HG02981 (cell line): Measurements from ENCODE around the gene VAV1.
"Not testable (repeated sequence)": the region's sequence is repeated elsewhere in the genome, so short reads cannot be mapped to it uniquely, and the experiment has no call there.

Source experiments
- ATAC-seq: cut with Tn5 transposase; IDR thresholded peaks from one replicate; pipeline ENCODE4 v1.9.1; 2021; ENCODE audit warnings: mild to moderate bottlenecking, moderate library complexity; ENCODE audit not compliant: unreplicated experiment

VAV1 gene

DNA sequence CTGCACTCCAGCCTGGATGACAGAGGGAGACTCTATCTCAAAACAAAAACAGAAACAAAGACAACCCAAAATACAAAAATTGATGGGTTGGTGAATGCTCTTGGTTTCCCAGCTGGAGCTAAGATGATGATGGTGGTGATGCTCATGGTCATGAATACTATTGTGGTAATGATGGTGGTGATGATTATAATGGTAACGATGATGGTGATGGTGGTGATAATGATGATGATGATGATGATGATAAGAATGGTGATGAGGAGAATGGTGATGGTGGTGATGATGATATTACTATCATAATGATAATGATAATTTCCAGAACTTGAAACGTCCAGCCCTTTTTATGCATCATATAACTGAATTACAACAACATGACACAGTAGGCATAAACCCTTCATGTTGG is 40.1 kb downstream of the VAV1 start:
- no peak for ATAC-seq

DNA sequence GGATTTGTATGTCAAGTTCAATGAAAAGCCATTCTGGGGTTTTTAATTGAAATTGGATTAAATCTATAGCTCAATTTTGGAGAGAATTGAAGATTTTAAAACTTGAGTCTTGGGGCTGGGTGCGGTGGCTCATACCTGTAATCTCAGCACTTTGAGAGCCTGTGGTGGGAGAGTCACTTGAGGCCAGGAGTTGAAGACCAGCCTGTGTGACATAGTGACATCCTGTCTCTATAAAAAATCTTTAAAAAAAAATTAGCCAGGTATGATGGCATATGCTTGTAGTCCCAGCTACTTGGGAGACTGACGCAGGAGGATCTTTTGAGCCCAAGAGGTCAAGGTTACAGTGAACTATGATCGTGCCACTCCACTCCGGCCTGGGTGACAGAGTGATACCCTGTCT is 41.2 kb downstream of the VAV1 start:
- ATAC-seq, result no peak

DNA sequence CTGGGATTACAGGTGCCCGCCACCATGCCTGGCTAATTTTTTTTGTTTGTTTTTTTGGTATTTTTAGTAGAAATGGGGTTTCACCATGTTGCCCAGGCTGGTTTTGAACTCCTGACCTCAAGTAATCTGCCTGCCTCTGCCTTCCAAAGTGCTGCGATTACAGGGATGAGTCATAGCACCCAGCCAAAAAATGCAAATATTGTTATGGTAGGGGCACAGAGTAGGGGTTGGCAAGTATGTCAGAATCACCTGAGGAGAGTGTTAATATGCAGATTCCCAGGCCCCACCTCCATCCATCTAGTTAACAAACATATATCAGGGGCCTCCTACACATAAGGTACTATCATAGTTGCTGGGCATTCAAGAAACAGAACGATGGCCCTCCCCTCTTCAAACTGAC is 44.7 kb downstream of the VAV1 start:
- no peak for ATAC-seq

DNA sequence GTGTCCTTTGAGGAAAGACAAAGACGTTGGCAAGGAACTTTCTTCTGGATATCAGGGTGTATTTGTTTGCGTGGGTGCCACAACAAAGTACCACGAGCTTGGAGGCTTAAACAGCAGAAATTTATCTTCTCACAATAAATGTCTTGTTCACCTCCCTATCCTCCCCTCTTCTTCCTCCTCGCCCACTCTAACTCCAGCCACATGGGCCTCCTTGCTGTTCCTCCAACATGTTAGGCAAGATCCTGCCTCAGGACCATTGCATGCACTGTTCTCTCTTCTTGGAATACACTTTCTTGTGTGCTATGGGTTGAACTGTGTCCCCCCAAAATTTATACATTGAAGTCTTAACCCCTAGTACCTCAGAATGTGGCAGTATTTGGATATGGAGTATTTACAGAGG is 45.7 kb downstream of the VAV1 start:
- no peak for ATAC-seq

DNA sequence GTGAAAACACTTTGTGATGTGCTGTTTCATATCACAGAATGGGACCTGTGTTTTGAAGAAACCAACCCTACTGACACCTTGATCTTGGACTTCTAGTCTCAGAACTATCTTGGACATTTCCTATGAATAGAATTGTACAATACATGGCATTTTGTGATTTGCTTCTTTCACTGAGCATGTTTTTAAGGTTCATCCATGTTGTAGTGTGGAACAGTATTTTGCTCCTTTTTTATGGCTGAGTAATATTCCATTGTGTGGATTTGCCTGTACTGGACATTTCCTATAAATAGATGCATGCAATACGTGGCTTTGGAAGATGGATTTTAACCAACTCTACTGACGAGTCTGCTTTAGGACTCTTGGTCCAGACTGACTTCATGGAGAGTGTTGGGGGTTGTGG is 46.8 kb downstream of the VAV1 start:
- no peak for ATAC-seq

DNA sequence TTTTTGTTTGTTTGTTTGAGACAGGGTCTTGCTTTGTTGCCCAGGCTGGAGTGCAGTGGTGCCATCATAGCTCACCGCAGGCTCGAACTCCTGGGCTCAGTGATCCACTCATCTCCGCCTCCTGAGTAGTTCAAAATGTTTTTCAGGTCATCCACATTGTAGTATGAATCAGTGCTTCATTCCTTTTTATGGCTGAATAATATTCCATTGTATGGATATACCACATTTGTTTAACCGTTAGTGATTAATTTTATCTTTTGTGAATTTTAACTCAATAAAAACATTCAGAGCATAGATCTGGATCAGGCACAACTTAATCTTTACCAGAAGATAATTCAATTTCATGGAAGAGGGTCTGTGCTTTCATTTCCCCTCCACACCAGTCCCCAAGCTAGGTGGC is 47.7 kb downstream of the VAV1 start:
- ATAC-seq, result no peak

DNA sequence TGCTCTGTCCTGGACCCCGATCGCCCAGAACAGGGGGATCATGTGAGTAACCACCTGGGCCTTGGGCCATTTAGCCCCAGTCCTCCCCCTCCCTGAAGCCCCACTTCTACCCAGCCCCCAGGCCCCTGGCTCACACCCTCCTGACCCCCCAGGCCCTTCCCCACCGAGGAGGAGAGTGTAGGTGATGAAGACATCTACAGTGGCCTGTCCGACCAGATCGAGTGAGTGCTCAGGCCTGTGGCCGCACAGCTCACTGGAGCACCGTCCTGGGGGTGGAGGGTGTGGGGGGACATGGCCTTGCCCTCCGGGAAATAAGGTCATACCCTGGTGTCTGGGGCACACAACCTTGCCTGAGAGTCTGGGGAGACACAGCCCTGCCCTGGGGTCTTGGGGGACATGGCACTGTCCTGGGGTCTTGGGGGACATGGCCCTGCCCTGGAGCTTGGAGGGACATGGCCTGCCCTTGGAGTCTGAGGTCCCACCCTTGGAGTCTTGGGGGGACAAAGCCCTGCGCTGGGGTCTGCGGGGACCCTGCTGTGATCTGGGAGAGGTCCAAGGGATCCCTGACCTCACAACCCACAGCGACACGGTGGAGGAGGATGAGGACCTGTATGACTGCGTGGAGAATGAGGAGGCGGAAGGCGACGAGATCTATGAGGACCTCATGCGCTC is 49.3 kb downstream of the VAV1 start:
- ATAC-seq, result no peak

DNA sequence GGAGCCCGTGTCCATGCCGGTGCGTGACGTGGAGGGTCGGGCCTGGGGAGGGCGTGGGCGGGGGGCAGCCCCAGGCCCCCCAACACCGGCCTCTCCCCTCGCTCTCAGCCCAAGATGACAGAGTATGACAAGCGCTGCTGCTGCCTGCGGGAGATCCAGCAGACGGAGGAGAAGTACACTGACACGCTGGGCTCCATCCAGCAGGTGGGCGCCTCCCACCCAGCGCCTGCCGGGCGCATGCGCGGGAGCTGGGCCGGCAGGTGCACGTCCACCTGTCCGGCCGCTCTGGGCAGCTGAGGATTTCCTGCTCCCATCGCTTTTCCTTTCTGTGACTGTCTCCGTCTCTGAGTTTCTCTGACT is 49.8 kb downstream of the VAV1 start:
- ATAC-seq, result no peak

DNA sequence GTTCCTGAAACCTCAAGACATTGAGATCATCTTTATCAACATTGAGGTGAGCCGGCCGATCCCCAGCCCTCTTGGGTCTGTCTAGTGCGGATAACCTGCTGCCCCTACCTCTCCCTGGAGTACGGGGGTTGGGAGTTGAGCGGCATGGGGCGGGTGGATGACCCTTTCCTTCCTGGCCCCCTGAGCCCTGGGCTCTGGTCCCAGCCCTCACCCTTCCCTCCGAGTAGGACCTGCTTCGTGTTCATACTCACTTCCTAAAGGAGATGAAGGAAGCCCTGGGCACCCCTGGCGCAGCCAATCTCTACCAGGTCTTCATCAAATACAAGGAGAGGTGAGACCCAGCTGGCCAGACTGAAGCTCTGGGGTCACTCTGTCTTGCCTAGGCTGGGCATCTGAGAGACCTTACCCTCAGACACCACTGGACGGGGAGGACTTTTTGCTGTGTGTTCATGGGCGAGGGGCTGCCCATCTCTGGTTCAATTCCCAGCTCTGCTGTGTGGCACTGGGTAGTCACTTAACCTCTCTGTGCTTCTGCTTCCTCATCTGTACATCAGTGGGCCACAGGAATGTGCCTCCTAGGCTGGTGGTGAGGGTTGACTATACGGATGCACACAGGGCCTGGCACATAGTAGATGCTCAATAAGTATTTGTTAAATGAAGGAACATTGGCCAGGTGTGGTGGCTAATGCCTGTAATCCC is 52.7 kb downstream of the VAV1 start:
- no peak for ATAC-seq

DNA sequence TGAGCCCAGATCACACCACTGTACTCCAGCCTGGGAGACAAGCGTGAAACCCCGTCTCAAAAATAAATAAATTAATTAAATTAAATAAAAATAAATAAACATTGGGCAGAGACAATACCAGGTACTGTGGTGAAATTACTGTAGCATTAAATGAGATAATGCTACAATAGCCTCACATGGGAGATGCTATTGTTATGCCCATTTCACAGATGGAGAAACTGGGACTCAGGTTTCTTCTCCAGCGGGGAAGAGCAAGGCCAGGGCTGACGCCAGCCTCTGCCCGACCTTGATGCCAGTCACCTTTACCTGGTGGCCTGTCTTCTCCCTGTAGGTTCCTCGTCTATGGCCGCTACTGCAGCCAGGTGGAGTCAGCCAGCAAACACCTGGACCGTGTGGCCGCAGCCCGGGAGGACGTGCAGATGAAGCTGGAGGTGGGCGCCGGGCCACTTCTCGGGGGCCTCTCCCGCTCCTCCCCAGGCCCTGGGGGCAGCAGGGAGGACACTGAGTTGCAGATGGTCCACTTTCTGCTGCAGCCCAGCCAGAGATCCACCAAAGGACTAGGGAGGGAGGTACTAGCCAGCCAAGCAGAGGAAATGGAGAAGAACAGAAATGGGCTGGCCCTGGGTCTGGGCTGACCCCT is 53.9 kb downstream of the VAV1 start:
- no peak for ATAC-seq

DNA sequence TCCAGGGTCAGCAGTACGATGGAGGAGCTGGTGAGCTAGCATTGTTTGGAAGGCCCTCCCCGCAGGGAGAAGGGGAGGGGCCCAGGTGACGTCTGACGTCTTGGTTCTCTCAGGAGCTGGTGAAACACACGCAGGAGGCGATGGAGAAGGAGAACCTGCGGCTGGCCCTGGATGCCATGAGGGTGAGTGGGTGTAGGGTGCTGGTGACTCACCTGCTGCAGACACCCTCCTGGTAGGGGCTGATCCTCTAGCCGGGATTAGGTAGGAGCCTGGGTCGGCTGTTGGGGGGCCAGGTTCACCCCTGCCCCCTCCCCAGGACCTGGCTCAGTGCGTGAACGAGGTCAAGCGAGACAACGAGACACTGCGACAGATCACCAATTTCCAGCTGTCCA is 55.8 kb downstream of the VAV1 start:
- ATAC-seq, result no peak

DNA sequence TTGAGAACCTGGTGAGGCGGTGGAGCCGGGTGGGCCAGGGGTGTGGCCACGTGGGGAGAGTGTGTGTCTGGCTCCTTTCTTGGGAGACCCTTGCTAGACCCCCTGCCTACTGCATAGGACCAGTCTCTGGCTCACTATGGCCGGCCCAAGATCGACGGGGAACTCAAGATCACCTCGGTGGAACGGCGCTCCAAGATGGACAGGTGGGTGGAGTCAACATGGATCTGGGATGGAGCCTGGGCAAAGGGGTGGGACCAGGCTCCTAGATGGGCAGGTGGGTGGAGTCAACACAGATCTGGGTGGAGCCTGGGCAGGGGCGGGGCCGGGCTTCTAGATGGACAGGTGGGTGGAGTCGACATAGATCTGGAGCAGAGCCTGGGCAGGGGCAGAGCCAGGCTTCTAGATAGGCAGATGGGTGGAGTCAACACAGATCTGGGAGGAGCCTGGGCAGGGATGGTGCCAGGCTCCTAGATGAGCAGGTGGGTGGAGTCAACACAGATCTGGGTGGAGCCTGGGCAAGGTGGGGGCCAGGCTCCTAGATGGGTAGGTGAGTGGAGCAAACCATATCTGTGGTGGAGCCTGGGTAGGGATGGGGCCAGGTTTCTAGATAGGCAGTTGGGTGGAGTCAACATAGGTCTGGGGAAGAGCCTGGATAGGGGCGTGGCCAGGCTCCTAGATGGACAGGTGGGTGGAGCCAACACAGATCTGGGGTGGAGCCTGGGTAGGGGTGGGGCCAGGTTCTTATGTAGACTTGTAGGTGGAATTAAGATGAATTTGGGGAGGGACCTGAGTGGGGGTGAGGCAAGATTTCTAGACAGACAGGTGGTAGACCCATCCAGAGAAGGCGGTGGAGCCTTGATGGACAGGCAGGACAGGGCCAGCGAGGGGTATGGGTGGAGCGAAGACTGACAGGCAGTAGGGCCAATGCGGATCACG is 56.5 kb downstream of the VAV1 start:
- no peak for ATAC-seq

DNA sequence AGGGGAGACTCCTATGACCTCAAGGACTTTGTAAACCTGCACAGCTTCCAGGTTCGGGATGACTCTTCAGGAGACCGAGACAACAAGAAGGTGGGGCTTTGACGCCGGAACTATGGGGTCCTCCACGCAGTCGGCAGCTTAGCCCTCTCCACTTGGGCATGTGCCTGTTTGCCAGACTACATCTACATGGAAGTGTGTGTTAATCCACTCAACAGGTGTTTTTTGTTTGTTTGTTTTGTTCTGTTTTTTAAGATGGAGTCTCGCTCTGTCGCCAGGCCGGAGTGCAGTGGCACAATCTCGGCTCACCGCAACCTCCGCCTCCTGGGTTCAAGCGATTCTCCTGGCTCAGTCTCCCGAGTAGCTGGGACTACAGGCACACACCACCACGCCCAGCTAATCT is 57.3 kb downstream of the VAV1 start:
- not testable (repeated sequence) for ATAC-seq

DNA sequence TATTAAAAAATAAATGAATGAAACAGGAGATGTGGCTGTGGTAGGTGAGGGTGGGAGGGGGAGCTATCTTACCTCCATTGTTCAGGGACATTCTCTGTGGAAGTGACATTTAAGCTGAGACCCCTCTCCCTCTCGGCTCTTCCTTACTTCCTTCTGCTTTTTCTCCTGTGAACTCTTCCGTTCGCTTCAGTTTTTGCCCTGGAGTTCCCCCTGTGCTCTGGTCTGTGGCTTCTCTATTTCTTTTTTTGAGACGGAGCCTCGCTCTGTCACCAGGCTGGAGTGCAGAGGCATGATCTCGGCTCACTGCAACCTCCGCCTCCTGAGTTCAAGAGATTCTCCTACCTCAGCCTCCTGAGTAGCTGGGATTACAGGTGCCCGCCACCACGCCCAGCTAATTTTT is 58.6 kb downstream of the VAV1 start:
- not testable (repeated sequence) for ATAC-seq

DNA sequence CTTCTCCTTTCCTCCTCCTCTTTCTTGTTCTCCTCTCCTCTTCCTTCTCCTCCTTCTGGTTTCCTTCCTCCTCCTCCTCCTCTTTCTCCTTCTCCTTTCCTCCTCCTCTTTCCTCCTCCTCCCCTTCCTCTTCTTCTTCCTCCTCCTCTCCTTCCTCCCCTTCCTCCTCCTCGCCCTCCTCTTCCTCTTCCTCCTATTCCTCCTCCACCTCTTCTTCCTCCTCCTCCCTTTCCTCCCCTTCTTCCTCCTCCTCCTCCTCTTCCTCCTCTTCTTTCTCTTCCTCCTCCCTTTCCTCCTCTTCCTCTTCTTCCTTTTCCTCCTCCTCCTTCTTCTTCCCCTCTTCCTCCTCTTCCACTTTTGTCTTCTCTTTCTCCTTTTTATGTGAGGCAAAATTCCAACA is 59.9 kb downstream of the VAV1 start:
- ATAC-seq, result no peak

DNA sequence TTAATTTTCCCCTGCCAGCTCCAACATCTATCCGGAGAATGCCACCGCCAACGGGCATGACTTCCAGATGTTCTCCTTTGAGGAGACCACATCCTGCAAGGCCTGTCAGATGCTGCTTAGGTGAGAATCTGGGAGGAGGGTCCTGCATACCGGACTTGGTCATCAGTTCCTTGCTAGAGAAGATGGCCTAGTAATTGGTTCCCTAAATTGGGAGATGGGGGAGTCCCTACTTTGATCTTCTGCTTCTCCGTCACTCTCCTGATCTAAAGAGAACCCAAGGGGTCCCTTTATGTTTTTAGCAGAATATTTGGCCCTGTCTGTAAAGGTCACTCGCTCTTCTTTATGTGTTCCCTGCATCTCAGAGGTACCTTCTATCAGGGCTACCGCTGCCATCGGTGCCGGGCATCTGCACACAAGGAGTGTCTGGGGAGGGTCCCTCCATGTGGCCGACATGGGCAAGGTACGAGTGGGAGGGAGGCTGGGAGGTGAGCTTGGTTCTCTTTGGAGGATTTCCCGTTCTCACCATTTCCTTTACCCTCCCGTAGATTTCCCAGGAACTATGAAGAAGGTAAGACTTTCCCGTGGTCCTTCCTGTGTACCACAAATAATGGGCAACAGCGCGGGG is 60.8 kb downstream of the VAV1 start:
- ATAC-seq, result no peak

DNA sequence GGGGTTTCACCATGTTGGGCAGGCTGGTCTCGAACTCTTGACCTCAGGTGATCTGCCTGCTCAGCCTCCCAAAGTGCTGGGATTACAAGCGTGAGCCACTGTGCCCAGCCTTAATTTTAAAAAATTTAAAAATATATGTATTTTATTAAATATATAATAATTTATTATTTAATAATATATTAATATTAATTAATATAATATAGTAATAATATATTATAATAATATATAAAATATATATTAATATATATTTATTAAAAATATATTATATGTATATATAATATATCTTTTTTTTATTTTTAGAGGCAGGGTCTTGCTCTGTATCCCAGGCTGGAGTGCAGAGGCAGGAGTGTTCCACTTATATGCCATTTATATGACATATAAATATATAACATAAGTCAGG is 61.9 kb downstream of the VAV1 start:
- no peak for ATAC-seq

DNA sequence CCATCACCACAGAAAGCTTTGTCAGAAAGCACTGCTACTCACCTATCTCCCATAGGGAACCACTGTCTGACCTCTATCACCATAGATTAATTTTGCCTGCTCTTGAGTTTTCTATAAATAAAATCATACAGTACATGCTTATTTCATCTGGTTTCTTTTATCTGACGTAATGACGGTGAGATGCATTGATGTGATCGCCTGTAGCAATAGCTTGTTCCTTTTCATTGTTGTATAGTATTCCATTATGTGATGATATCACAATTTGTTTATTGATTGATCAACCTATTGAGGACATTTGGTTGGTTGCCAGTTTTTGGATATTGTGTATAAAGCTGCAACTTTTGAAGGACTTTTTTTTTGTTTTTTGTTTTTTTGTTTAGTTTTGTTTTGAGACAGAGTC is 63.0 kb downstream of the VAV1 start:
- no peak for ATAC-seq

DNA sequence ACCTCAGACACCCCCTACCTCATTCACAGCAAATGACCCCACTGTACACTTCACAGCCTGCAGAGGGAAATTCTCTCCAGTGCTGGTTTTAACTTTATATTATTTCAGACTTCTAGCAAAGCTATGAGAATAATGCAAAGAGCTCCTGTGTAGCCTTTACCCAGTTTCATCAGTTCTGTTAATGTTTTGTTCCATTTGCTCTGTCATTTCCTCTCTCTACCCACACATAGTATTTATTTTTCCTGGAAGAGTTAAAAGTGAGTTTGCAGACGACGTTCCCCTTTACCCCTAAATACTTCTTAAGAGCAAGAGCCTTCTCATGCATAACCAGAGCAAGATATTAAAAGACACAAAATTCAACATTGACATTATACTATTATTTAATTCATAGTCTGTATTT is 65.0 kb downstream of the VAV1 start:
- ATAC-seq, result no peak

DNA sequence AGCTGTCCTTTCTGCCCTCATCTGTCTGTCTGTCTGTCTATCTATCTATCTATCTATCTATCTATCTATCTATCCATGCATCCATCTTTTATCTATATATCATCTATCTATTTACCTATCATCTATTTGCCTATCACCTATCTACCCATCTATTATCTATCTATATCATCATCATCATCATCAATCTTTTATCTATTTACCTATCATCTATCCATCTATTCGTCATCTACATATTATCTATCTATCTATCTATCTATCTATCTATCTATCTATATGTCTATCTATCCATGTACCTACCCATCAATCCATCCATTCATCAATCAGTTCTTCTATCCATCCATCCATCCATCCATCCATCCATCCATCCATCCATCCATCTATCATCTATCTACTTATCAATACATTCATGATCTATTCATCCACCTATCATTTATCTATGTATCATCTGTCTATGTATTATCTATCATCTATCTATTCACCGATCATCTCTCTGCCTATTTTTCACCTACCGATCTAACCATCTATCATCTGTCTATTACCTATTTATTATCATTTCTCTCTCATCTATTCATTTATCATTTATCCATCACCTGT is 65.7 kb downstream of the VAV1 start:
- no peak for ATAC-seq
